SK-N-MC (cell line): ENCODE data around the gene ACSL6.

ENCODE experiments used
- EZH2 ChIP-seq: fragments of 200-600 bp; sonication (generic); IDR thresholded peaks from one replicate; pipeline ENCODE4 v1.6.1; 2017; ENCODE audit warnings: antibody characterized with exemption
- FOXP2 ChIP-seq: optimal IDR thresholded peaks from 2 replicates; pipeline ENCODE3; 2011; ENCODE audit warnings: mild to moderate bottlenecking, moderate library complexity; ENCODE audit not compliant: insufficient read depth; ENCODE audit errors: extremely low read length, control extremely low read depth
- POLR2AphosphoS5 ChIP-seq: IDR thresholded peaks from 2 replicates; pipeline ENCODE4 v1.6.1; 2012; ENCODE audit warnings: mild to moderate bottlenecking, low read depth, low read length, borderline replicate concordance

- TF ChIP-seq EZH2 (no peak), POLR2AphosphoS5 (no peak), FOXP2 (no peak)
Measured at GRCh38 chr5:131966551-131966950, 44.9 kb downstream of the ACSL6 start.
